ENCODE results near the gene ACSF3.

Gene ACSF3

DNA sequence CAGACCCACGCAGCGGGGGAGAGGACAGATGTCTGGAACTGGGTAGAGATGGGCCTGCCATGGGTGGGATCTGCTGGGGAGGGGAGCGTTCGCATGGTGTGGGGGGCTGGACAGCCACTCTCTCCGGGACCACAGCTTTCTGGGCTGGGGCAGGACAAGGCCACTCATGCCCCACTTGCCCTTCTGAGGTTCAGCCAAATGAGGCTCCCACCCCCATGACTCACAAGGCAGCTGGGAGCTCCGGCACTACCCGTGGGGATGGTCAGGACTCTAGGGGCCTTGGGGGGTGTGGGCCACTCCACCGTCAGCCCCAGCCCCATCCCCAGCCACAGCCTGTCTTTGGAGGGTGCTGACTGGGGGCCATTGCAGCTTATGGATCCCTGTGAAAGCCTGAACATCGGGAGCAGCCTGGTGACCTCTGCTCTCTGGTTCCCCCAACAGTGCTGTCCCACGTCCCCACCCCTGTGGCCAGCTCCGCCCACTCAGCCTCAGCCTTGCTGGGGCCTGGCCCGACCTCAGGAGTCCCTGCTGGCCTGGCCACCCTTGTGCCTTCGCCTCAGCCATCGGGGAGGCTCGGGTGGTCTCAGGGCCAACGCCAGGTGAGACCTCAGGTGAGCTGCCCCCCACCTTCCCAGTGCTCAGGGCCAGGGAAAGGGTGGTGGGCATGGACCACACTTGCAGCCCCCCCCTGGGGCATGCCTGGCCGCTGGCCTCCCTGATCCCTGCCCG is 73.2 kb downstream of the ACSF3 start:
- no peak overlapping the region for H3K4me3 ChIP-seq (ENCODE audit: low read depth, low read length)
- TF ChIP-seq, protein P1, sequence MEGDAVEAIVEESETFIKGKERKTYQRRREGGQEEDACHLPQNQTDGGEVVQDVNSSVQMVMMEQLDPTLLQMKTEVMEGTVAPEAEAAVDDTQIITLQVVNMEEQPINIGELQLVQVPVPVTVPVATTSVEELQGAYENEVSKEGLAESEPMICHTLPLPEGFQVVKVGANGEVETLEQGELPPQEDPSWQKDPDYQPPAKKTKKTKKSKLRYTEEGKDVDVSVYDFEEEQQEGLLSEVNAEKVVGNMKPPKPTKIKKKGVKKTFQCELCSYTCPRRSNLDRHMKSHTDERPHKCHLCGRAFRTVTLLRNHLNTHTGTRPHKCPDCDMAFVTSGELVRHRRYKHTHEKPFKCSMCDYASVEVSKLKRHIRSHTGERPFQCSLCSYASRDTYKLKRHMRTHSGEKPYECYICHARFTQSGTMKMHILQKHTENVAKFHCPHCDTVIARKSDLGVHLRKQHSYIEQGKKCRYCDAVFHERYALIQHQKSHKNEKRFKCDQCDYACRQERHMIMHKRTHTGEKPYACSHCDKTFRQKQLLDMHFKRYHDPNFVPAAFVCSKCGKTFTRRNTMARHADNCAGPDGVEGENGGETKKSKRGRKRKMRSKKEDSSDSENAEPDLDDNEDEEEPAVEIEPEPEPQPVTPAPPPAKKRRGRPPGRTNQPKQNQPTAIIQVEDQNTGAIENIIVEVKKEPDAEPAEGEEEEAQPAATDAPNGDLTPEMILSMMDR (IDR thresholded peaks at IDR 0.05; ENCODE audit: insufficient read depth, low read depth, low read length, missing control alignments), result no peak
- no peak for DNase-seq (ENCODE audit: low read depth)

DNA sequence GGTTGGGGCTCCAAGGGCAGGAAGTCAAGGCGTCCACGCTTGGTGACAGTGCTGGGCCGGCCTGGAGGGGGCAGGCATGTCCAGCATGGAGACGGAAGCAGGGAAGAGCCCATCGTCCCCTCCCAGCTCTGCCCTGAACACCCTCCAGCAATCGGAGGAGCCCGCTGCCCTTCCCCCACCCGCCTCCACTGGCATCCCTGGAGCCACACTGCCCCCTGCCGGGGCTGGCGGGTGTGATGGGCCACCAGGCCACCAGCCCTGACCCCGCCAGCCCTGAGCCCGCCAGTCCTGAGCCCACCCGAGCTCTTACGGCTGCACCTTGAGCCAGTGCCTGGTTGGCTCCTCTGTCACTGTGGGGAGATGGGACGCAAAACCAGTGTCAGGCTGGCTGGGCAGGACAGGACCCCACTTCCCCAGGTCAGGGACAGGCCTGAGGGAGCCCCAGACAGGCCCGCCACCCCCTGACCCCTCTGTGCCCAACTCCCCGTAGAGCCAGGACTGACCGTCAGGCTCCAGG is 73.8 kb downstream of the ACSF3 start:
- H3K4me3 ChIP-seq (ENCODE audit: low read depth, low read length), result no peak overlapping the region
- TF ChIP-seq, protein P1 (IDR thresholded peaks at IDR 0.05; ENCODE audit: insufficient read depth, low read depth, low read length, missing control alignments), result peak; percentile 91
- DNase-seq (ENCODE audit: low read depth), result peak; percentile 82

DNA sequence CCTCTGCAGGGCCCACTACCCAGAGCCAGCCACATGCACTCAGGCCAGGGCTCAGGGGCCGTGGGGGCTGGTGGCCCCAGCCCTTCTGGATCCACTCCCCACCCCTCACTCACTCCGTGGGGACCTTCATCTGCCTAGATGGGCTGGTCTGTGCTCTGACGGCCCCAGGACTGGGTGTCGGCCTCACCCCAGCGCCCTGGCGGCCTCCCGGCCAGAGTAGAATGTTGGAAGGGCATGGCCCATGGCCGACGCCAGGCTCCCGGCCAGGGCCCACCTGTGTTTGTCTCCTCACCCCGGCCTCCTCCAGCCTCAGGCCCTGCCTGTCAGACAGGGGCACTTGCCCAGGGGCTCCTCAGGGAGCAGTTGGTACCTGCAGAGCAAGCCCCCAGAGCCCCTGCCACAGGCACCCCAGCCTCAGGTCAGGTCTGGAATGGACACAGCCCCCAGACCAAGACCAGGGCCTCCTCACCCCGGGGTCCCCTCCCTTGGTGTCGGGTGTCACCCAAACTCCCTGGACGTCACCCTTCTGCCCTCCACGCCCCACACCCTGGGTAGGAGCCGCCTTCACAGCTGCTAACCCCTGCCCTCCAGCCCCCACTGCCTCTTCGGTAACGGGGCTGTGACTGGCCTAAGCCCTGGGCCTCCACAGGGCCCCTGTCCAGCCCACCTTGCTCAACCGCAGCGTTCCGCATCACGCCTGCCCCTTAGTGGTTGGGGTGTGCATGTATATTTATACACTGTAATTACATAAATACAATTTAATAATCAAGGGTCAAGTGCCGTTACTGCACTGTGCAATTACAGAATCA is 74.9 kb downstream of the ACSF3 start:
- DNase-seq (ENCODE audit: low read depth), result no peak
- TF ChIP-seq, protein P1 (IDR thresholded peaks at IDR 0.05; ENCODE audit: insufficient read depth, low read depth, low read length, missing control alignments), result no peak
- H3K4me3 ChIP-seq (ENCODE audit: low read depth, low read length), result no peak overlapping the region

DNA sequence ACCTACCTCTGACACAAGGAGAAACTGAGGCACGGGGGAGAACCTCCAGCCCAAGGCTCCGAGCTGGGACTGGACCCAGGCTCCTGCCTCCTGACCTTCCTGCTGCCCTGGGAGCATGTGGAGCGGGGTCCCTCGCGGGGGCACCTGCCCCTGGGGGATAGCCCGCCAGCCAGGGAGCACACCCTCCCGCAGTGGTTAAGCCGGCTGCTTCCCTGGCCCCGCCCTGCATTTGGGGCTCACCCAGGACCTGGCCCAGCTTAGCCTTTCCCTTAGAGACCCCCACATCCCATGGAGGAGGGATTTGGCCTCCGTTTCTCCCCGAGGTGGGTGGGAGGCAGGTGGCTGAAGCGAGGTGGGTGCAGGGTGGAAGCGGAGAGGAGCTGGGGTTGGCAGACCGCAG is 76.1 kb downstream of the ACSF3 start:
- TF ChIP-seq, protein P1 (IDR thresholded peaks at IDR 0.05; ENCODE audit: insufficient read depth, low read depth, low read length, missing control alignments), result no peak
- H3K4me3 ChIP-seq (ENCODE audit: low read depth, low read length), result no peak overlapping the region
- DNase-seq (ENCODE audit: low read depth), result no peak

DNA sequence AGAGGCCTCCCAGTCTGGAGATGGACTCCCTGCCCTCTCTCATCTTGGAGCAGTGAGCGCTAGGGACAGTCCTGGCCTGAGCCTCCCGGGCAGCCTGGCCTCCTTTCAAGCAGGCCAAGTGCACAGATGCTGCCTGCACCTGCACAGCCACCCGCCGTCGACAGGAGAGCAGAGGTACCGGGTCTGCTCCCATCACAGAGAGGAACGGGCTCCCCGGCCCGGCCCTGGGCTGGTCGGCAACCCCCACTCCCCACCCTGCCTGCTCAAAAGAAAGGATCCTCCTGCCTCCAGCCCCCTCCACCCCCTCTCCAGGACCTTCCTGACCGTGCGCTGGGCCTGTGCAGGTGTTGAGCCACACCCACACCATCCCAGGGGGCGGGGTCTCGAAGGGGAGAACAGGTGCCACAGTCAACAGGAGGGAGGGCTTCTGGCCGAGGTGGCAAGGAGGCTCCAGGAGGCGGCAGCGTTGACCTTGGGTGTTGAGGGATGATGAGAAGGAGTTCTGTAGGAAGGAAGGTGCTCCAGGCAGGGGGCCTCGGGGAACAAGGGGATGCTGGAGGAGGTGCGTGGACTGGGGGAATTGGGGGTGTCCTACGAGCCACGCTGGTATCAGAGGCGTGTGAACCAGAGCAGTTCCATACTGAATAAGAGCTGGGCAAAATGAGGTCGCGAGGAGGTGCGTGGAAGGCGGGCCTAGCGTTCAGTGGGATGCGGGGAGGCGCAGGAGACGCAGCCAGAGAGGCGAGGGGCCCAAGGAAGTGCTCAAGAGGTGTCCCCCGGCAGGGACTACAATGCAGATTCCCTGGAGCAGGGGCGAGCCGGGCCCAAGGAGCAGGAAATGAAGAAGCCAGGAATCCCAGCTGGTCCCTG is 76.9 kb downstream of the ACSF3 start:
- DNase-seq (ENCODE audit: low read depth), result no peak
- TF ChIP-seq, protein P1 (IDR thresholded peaks at IDR 0.05; ENCODE audit: insufficient read depth, low read depth, low read length, missing control alignments), result no peak
- peak overlapping the region; percentile 29 for H3K4me3 ChIP-seq (ENCODE audit: low read depth, low read length)

Data from GM12865 (cell line).